IMR-90 (cell line): Measurements from ENCODE around the gene CANT1. TPM values are rescaled to one million over a fixed set of nuclear protein-coding genes. Genes with fewer than 3 reads are reported as not detected.

Experiments
- ATAC-seq: fragments of 200-7000 bp; cut with Tn5 transposase; 2 replicates; pipeline ENCODE4 v1.9.1; 2020; ENCODE audit warnings: low read depth, mild to moderate bottlenecking, moderate library complexity
- BruUV-seq: library from RNA; stranded (reverse); fragments of 400-500 nt; replicated peaks from 2 replicates; lab custom pipeline; 2021; lab: Mats Ljungman, UMichigan
- CTCF ChIA-PET: fragments of 300-600 bp; formaldehyde crosslinking; extraction: SDS; loops from one replicate; lab custom pipeline; 2021; ENCODE audit warnings: antibody characterized with exemption; lab: Yijun Ruan, JAX
- POLR2A ChIA-PET: fragments of 300-600 bp; sonication (Branson Sonifier 250); formaldehyde crosslinking; loops from one replicate; lab custom pipeline; 2022; ENCODE audit warnings: antibody characterized with exemption; ENCODE audit not compliant: unreplicated experiment; lab: Charles Lee
- DNase-seq: peaks from one replicate; pipeline ENCODE4 v3.0.0; 2013
- H2AFZ ChIP-seq: replicated peaks from 2 replicates; pipeline ENCODE3; 2013; ENCODE audit warnings: low read length, mild to moderate bottlenecking; ENCODE audit not compliant: poor library complexity
- H2AK5ac ChIP-seq: 2 replicates; pipeline ENCODE4 v1.6.1; 2013; ENCODE audit warnings: low read depth, low read length, inconsistent platforms
- H2AK9ac ChIP-seq: replicated peaks from 2 replicates; pipeline ENCODE3; 2013; ENCODE audit warnings: mild to moderate bottlenecking, low read depth, low read length, moderate library complexity; ENCODE audit not compliant: poor library complexity
- H2BK120ac ChIP-seq: 2 replicates; pipeline ENCODE4 v1.6.1; 2013; ENCODE audit warnings: low read depth, low read length, inconsistent platforms
- H2BK15ac ChIP-seq: 3 replicates; pipeline ENCODE4 v1.6.1; 2013; ENCODE audit warnings: low read depth, low read length, inconsistent platforms
- H2BK20ac ChIP-seq: 2 replicates; pipeline ENCODE4 v1.6.1; 2013; ENCODE audit warnings: low read depth, mild to moderate bottlenecking, inconsistent platforms, low read length, moderate library complexity
- H2BK5ac ChIP-seq: 2 replicates; pipeline ENCODE4 v1.6.1; 2013; ENCODE audit warnings: mild to moderate bottlenecking, low read depth, low read length, inconsistent platforms; ENCODE audit not compliant: poor library complexity, severe bottlenecking
- H3K14ac ChIP-seq: replicated peaks from 2 replicates; pipeline ENCODE4 v1.6.1; 2013; ENCODE audit warnings: low read depth, low read length, inconsistent platforms
- H3K18ac ChIP-seq: 2 replicates; pipeline ENCODE4 v1.6.1; 2013; ENCODE audit warnings: low read depth, low read length, control low read depth
- H3K23ac ChIP-seq: 2 replicates; pipeline ENCODE4 v1.6.1; 2013; ENCODE audit warnings: low read depth, low read length, inconsistent platforms
- H3K27ac ChIP-seq: 2 replicates; pipeline ENCODE4 v1.5.1; 2013; ENCODE audit warnings: mild to moderate bottlenecking, control low read depth, low read length; ENCODE audit not compliant: insufficient read depth
- H3K27me3 ChIP-seq: 2 replicates; pipeline ENCODE4 v1.6.1; 2013; ENCODE audit warnings: low read length; ENCODE audit not compliant: control insufficient read depth, insufficient read depth
- H3K36me3 ChIP-seq: 2 replicates; pipeline ENCODE4 v1.6.1; 2013; ENCODE audit warnings: low read length, mixed read lengths; ENCODE audit not compliant: control insufficient read depth, insufficient read depth
- H3K4ac ChIP-seq: 2 replicates; pipeline ENCODE4 v1.6.1; 2013; ENCODE audit warnings: low read depth, low read length, inconsistent platforms
- H3K4me1 ChIP-seq: 2 replicates; pipeline ENCODE4 v1.6.1; 2013; ENCODE audit warnings: low read length, mixed read lengths; ENCODE audit not compliant: control insufficient read depth, insufficient read depth
- H3K4me2 ChIP-seq: 2 replicates; pipeline ENCODE4 v1.6.1; 2013; ENCODE audit warnings: low read depth, mild to moderate bottlenecking, control low read depth, low read length, moderate library complexity
- H3K4me3 ChIP-seq: 2 replicates; pipeline ENCODE4 v1.5.1; 2013; ENCODE audit warnings: low read depth, mild to moderate bottlenecking, control low read depth, low read length, moderate library complexity; ENCODE audit not compliant: insufficient read depth
- H3K56ac ChIP-seq: 2 replicates; pipeline ENCODE4 v1.6.1; 2013; ENCODE audit warnings: low read length, inconsistent platforms; ENCODE audit not compliant: insufficient read depth; ENCODE audit errors: extremely low read depth
- H3K79me1 ChIP-seq, 2 experiments: 2 replicates each; pipeline ENCODE4 v1.6.1; 2013; ENCODE audit warnings: low read length in 2 of 2, inconsistent platforms in 1 of 2, low read depth in 1 of 2
- H3K9ac ChIP-seq: 2 replicates; pipeline ENCODE4 v1.6.1; 2013; ENCODE audit warnings: low read depth, low read length, control low read depth
- H3K9me1 ChIP-seq: 2 replicates; pipeline ENCODE4 v1.6.1; 2013; ENCODE audit warnings: low read length, inconsistent platforms; ENCODE audit not compliant: insufficient read depth
- H3K9me3 ChIP-seq: 2 replicates; pipeline ENCODE4 v1.6.1; 2013; ENCODE audit warnings: low read length; ENCODE audit not compliant: control insufficient read depth, insufficient read depth
- H4K20me1 ChIP-seq: 2 replicates; pipeline ENCODE4 v1.6.1; 2013; ENCODE audit warnings: low read length, inconsistent platforms; ENCODE audit not compliant: insufficient read depth
- H4K5ac ChIP-seq: 2 replicates; pipeline ENCODE4 v1.6.1; 2013; ENCODE audit warnings: mild to moderate bottlenecking, low read depth, low read length, control low read depth
- H4K8ac ChIP-seq, 2 experiments: 2 replicates each; pipeline ENCODE4 v1.6.1; 2013; ENCODE audit warnings: low read depth in 2 of 2, low read length in 2 of 2, control low read depth in 1 of 2, inconsistent platforms in 1 of 2
- H4K91ac ChIP-seq: 2 replicates; pipeline ENCODE4 v1.6.1; 2013; ENCODE audit warnings: low read depth, low read length, inconsistent platforms; ENCODE audit not compliant: insufficient read depth
- BHLHE40 ChIP-seq: fragments of 150-350 bp; IDR thresholded peaks from 2 replicates; pipeline ENCODE4 v1.6.1; 2016; ENCODE audit warnings: mild to moderate bottlenecking, low read depth, low read length
- CEBPB ChIP-seq: IDR thresholded peaks from 2 replicates; pipeline ENCODE4 v1.6.1; 2012; ENCODE audit warnings: low read depth, low read length, improper control_type of control experiment
- CHD1 ChIP-seq: IDR thresholded peaks from 2 replicates; pipeline ENCODE4 v1.6.1; 2012; ENCODE audit warnings: low read depth, low read length, improper control_type of control experiment
- CTCF ChIP-seq: conservative IDR thresholded peaks from 2 replicates; pipeline ENCODE4 v1.5.1; 2012; ENCODE audit warnings: mild to moderate bottlenecking, low read depth, low read length, improper control_type of control experiment
- ELK1 ChIP-seq: fragments of 150-350 bp; IDR thresholded peaks from 2 replicates; pipeline ENCODE4 v1.6.1; 2016; ENCODE audit warnings: low read depth, mild to moderate bottlenecking, low read length, moderate library complexity, borderline replicate concordance
- FOS ChIP-seq: fragments of 150-350 bp; IDR thresholded peaks from 2 replicates; pipeline ENCODE4 v1.6.1; 2016; ENCODE audit warnings: low read depth, low read length
- MAZ ChIP-seq: IDR thresholded peaks from 2 replicates; pipeline ENCODE4 v1.6.1; 2012; ENCODE audit warnings: low read depth, mild to moderate bottlenecking, low read length, improper control_type of control experiment, moderate library complexity, borderline replicate concordance
- MXI1 ChIP-seq: IDR thresholded peaks from 2 replicates; pipeline ENCODE4 v1.6.1; 2012; ENCODE audit warnings: low read depth, mild to moderate bottlenecking, low read length, moderate library complexity, borderline replicate concordance
- NFE2L2 ChIP-seq: fragments of 150-350 bp; IDR thresholded peaks from 2 replicates; pipeline ENCODE4 v1.6.1; 2016; ENCODE audit warnings: low read depth, mild to moderate bottlenecking, low read length
- POLR2A ChIP-seq: IDR thresholded peaks from 2 replicates; pipeline ENCODE4 v1.6.1; 2012; ENCODE audit warnings: mild to moderate bottlenecking, low read depth, low read length
- RAD21 ChIP-seq: IDR thresholded peaks from 2 replicates; pipeline ENCODE4 v1.6.1; 2012; ENCODE audit warnings: low read length, improper control_type of control experiment
- RCOR1 ChIP-seq: IDR thresholded peaks from 2 replicates; pipeline ENCODE4 v1.6.1; 2012; ENCODE audit warnings: mild to moderate bottlenecking, low read length, improper control_type of control experiment; ENCODE audit not compliant: insufficient replicate concordance
- RFX5 ChIP-seq: IDR thresholded peaks from 2 replicates; pipeline ENCODE4 v1.8.0; 2012; ENCODE audit warnings: low read depth, mild to moderate bottlenecking, low read length, moderate library complexity
- SMC3 ChIP-seq: fragments of 150-350 bp; IDR thresholded peaks from 2 replicates; pipeline ENCODE4 v1.6.1; 2016; ENCODE audit warnings: low read depth, mild to moderate bottlenecking, antibody characterized with exemption, low read length, moderate library complexity
- USF2 ChIP-seq: fragments of 150-350 bp; IDR thresholded peaks from 2 replicates; pipeline ENCODE4 v1.6.1; 2017; ENCODE audit warnings: mild to moderate bottlenecking, antibody characterized with exemption, low read length, low read depth
- WGBS, 2 experiments: methylation state at CpG; one replicate each; pipeline versions ENCODE4 v1.1.5 to v1.1.7; 2013; ENCODE audit warnings: missing lambda C conversion rate in 2 of 2; ENCODE audit not compliant: insufficient read length in 1 of 2; ENCODE audit errors: extremely low coverage in 2 of 2; 5-methylcytosine and 5-hydroxymethylcytosine counted together
- dilution Hi-C: fragments of 300-500 bp; cut with HindIII; formaldehyde crosslinking; loops from one replicate; pipeline ENCODE4 v1.14.3; 2018; ENCODE audit warnings: low sequenced_read_pairs; ENCODE audit not compliant: unreplicated experiment
- in situ Hi-C: fragments of 300-500 bp; cut with MboI; formaldehyde crosslinking; loops from 3 replicates; pipeline ENCODE4 v1.14.3; 2019; ENCODE audit warnings: low sequenced_read_pairs, inconsistent platforms, mixed read lengths
- intact Hi-C: fragments of 100-400 bp; cut with micrococcal nuclease; formaldehyde crosslinking; loops from 2 replicates; pipeline ENCODE4 v1.10.0; 2022
- polyA plus RNA-seq, 3 experiments: library from polyadenylated mRNA; depleted of rRNA; stranded (reverse); fragments of >200 nt; gene quantifications; 2 replicates each; pipeline ENCODE4 v1.2.3, GENCODE V29; 2012; ENCODE audit warnings: low replicate concordance in 1 of 3
- total RNA-seq: library from RNA; depleted of rRNA; stranded (reverse); fragments of >200 nt; gene quantifications from 2 replicates; pipeline ENCODE4 v1.2.3, GENCODE V29; 2012

The CANT1 gene
- total and polyA plus RNA-seq, 2 of the 4 experiments (the other 2 are of a cell fraction), result 51.8 to 73.4 TPM

- Histone ChIP-seq H4K8ac (no peak overlapping the region), H3K9me3 (peaks cover 15% of the 10 kb centered on the region), H4K20me1 (no peaks in the 10 kb centered on the region), H4K5ac (no peak overlapping the region), H3K56ac (no peak overlapping the region), H2AFZ (no peak overlapping the region), H3K27me3 (no peaks in the 10 kb centered on the region; the same call in 1 of the 2 replicates), H3K27ac (no peak overlapping the region), H3K18ac (no peak overlapping the region), H3K23ac (no peak overlapping the region), H3K4me2 (no peak overlapping the region), H2AK9ac (no peak overlapping the region), H3K79me1 (no peaks in the 10 kb centered on the region), H3K36me3 (no peaks in the 10 kb centered on the region), H2BK20ac (no peak overlapping the region), H3K9me1 (no peaks in the 10 kb centered on the region), H3K9ac (no peak overlapping the region), H2BK15ac (no peak overlapping the region), H2AK5ac (no peak overlapping the region), H4K91ac (no peak overlapping the region), H3K14ac (no peak overlapping the region), H3K4me3 (no peak overlapping the region), H3K4me1 (peaks cover 2% of the 10 kb centered on the region), H2BK5ac (no peak overlapping the region), H3K4ac (no peak overlapping the region), H2BK120ac (no peak overlapping the region)
- POLR2A ChIA-PET, result interaction anchor here (0.6 kb wide), 1 partner anchor 11 kb away, joined by 4 read pairs; no protein-coding TSS in a partner anchor
- intact Hi-C loops (no loop called here), dilution Hi-C loops (no loop called here), in situ Hi-C loops (no loop called here)
- BruUV-seq, result no TSS peak
- DNase-seq (no peak), ATAC-seq (no peak)
- TF ChIP-seq RFX5 (no peak), BHLHE40 (no peak), POLR2A (no peak), RCOR1 (no peak), RAD21 (no peak), CEBPB (no peak), USF2 (no peak), ELK1 (no peak), NFE2L2 (no peak), MXI1 (no peak), CHD1 (no peak), CTCF (no peak), SMC3 (no peak), FOS (no peak), MAZ (no peak)
- CTCF ChIA-PET, result no interaction called here
- WGBS, 2 experiments, result no CpG with 5 or more reads among the region's 8 CpGs
Observed at GRCh38 chr17:78946631-78947030, 62.9 kb downstream of the CANT1 start.
